ENCODE results near the gene NUS1.
"Not testable (repeated sequence)": the region's sequence is repeated elsewhere in the genome, so short reads cannot be mapped to it uniquely, and the experiment has no call there.

Gene NUS1

GRCh38 chr6:117674991-117675657 lies at the start of gene NUS1:
TSS of gene NUS1 (plus strand) at chr6:117675469. CDS start at chr6:117675671, 202 bp downstream.
- DNase-seq (ENCODE audit: low read depth): peak; percentile 90

- no peak for DNase-seq (ENCODE audit: low read depth)
Observed at GRCh38 chr6:117627533-117627932, 47.7 kb upstream of the NUS1 start.

- DNase-seq (ENCODE audit: low read depth): no peak
Observed at GRCh38 chr6:117629119-117629660, 46.1 kb upstream of the NUS1 start.

GRCh38 chr6:117637770-117638169 lies 37.5 kb upstream of the NUS1 start:
- DNase-seq (ENCODE audit: low read depth): no peak

GRCh38 chr6:117642976-117643375 lies 32.3 kb upstream of the NUS1 start:
- no peak for DNase-seq (ENCODE audit: low read depth)

- not testable (repeated sequence) for DNase-seq (ENCODE audit: low read depth)
Observed at GRCh38 chr6:117651984-117652383, 23.3 kb upstream of the NUS1 start.

GRCh38 chr6:117653949-117654348 lies 21.3 kb upstream of the NUS1 start:
- no peak for DNase-seq (ENCODE audit: low read depth)

GRCh38 chr6:117655380-117655779 lies 19.9 kb upstream of the NUS1 start:
- DNase-seq (ENCODE audit: low read depth): no peak

- DNase-seq (ENCODE audit: low read depth): no peak
Observed at GRCh38 chr6:117666881-117667280, 8.4 kb upstream of the NUS1 start.

- DNase-seq (ENCODE audit: low read depth): no peak
Observed at GRCh38 chr6:117668736-117669135, 6.5 kb upstream of the NUS1 start.

GRCh38 chr6:117674503-117674902 lies 766 bp upstream of the NUS1 start:
- DNase-seq (ENCODE audit: low read depth): no peak

GRCh38 chr6:117675658-117676301 lies 511 bp downstream of the NUS1 start:
- DNase-seq (ENCODE audit: low read depth): not testable (repeated sequence)

GRCh38 chr6:117676577-117677218 lies 1.4 kb downstream of the NUS1 start:
- no peak for DNase-seq (ENCODE audit: low read depth)

GRCh38 chr6:117677553-117678141 lies 2.4 kb downstream of the NUS1 start:
- peak; percentile 9 for DNase-seq (ENCODE audit: low read depth)

- no peak for DNase-seq (ENCODE audit: low read depth)
Observed at GRCh38 chr6:117681162-117681741, 6.0 kb downstream of the NUS1 start.

GRCh38 chr6:117684749-117685148 lies 9.5 kb downstream of the NUS1 start:
- no peak for DNase-seq (ENCODE audit: low read depth)

GRCh38 chr6:117685359-117685758 lies 10.1 kb downstream of the NUS1 start:
- no peak for DNase-seq (ENCODE audit: low read depth)

- no peak for DNase-seq (ENCODE audit: low read depth)
Observed at GRCh38 chr6:117687021-117687648, 11.9 kb downstream of the NUS1 start.

GRCh38 chr6:117689584-117689983 lies 14.3 kb downstream of the NUS1 start:
- DNase-seq (ENCODE audit: low read depth): not testable (repeated sequence)

GRCh38 chr6:117706504-117706903 lies 31.2 kb downstream of the NUS1 start:
- DNase-seq (ENCODE audit: low read depth): no peak

GRCh38 chr6:117706936-117707509 lies 31.8 kb downstream of the NUS1 start:
- not testable (repeated sequence) for DNase-seq (ENCODE audit: low read depth)
